Sigmoid colon (tissue), 7 donors: ENCODE measurements around the gene PCDHGB2. TPM values are rescaled to one million over a fixed set of nuclear protein-coding genes. Genes with fewer than 3 reads are reported as not detected.

Source experiments
- DNase-seq: peaks from one replicate; pipeline ENCODE4 v3.0.0-alpha.2; 2019
- H3K27ac ChIP-seq, 4 donors: fragments of 200-600 bp; sonication (generic); one replicate each; pipeline ENCODE4 v1.5.1; 2016 to 2019; ENCODE audit warnings: mild to moderate bottlenecking in 1 of 4
- H3K27me3 ChIP-seq, 3 donors: fragments of 200-600 bp; sonication (generic); one replicate each; pipeline ENCODE4 v1.5.1; 2019; ENCODE audit warnings: mild to moderate bottlenecking in 1 of 3
- H3K36me3 ChIP-seq, 4 donors: fragments of 200-600 bp; sonication (generic); one replicate each; pipeline ENCODE4 v1.5.1; 2016 to 2019
- H3K4me1 ChIP-seq, 4 donors: fragments of 200-600 bp; sonication (generic); one replicate each; pipeline ENCODE4 v1.5.1; 2017 to 2019
- H3K4me3 ChIP-seq, 4 donors: fragments of 200-600 bp; sonication (generic); one replicate each; pipeline ENCODE4 v1.5.1; 2017 to 2019; ENCODE audit warnings: mild to moderate bottlenecking in 2 of 4, moderate library complexity in 1 of 4
- H3K9me3 ChIP-seq, 4 donors: fragments of 200-600 bp in 3 of 4; sonication (generic) in 3 of 4; one replicate each; pipeline versions ENCODE4 v1.5.1 to v1.6.1; 2013 to 2019
- EP300 ChIP-seq, 4 donors: sonication (generic); formaldehyde crosslinking; IDR thresholded peaks; one replicate each; pipeline ENCODE4 v1.6.1; 2017; ENCODE audit warnings: antibody characterized with exemption in 4 of 4
- POLR2A ChIP-seq, 2 donors: fragments of 450-650 bp; IDR thresholded peaks; one replicate each; pipeline ENCODE4 v1.6.1; 2016; ENCODE audit warnings: antibody characterized with exemption in 2 of 2, mild to moderate bottlenecking in 2 of 2, moderate library complexity in 2 of 2
- POLR2AphosphoS5 ChIP-seq, 4 donors: sonication (generic); formaldehyde crosslinking; IDR thresholded peaks; one replicate each; pipeline ENCODE4 v1.6.1; 2017; ENCODE audit warnings: antibody characterized with exemption in 4 of 4
- WGBS, 2 donors: extraction: QIAGEN DNeasy Blood & Tissue Kit; methylation state at CpG; one replicate each; pipeline ENCODE4 v1.1.7; 2013; 5-methylcytosine and 5-hydroxymethylcytosine counted together
- intact Hi-C: fragments of 100-400 bp; cut with DNase I; formaldehyde crosslinking; loops from one replicate; pipeline ENCODE4 v1.15.1; 2023
- polyA plus RNA-seq, 3 donors: library from polyadenylated mRNA; stranded (reverse); fragments of 200-250 nt; gene quantifications; one replicate each; pipeline ENCODE4 v1.2.3, GENCODE V29; 2013
- total RNA-seq, 4 donors: library from RNA; depleted of rRNA; stranded (reverse); fragments of >200 nt; gene quantifications; one replicate each; pipeline ENCODE4 v1.1.0, GENCODE V29; 2016
- TF ChIP-seq, protein P1 (sequence below), 4 experiments: fragments of 450-650 bp in 3 of 4; fragments of 200-600 bp in 1 of 4; IDR thresholded peaks; one replicate each; pipeline ENCODE4 v1.5.1; 2016 to 2019; ENCODE audit warnings: antibody characterized with exemption in 4 of 4, mild to moderate bottlenecking in 3 of 4, moderate library complexity in 2 of 4
- donor health status: healthy with polysubstance abuse.
- donor health status: Bipolar disorder and iron deficiency.
- donor health status: healthy.

Gene PCDHGB2
- total and polyA plus RNA-seq, 7 donors: 0.51 to 12.9 (median 4.4) TPM; not detected in 2

DNA sequence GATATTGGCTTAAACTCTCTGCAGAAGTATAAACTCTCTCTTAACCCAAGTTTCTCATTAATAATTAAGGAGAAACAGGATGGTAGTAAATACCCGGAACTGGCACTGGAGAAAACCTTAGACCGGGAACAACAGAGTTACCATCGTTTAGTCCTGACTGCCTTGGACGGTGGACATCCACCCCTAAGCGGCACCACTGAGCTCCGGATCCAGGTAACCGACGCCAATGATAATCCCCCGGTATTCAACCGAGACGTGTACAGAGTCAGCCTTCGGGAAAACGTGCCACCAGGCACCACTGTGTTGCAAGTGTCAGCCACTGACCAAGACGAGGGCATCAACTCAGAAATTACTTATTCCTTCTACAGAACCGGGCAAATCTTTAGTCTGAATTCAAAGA is 38.8 kb downstream of the PCDHGB2 start:
- no peaks in the 10 kb centered on the region for H3K4me1 ChIP-seq
- no peak overlapping the region for H3K4me3 ChIP-seq
- WGBS, 2 donors: 31 to 46% methylated on average over 15 of the region's 15 CpGs
- no peak for DNase-seq
- intact Hi-C loops: no loop called here
- H3K36me3 ChIP-seq: peaks cover 0 to 5% (median 0%) of the 10 kb centered on the region in 4 donors
- TF ChIP-seq POLR2AphosphoS5 (IDR thresholded peaks at IDR 0.05) (no peak), EP300 (IDR thresholded peaks at IDR 0.05) (no peak), POLR2A (IDR thresholded peaks at IDR 0.05) (no peak)
- TF ChIP-seq, protein P1, sequence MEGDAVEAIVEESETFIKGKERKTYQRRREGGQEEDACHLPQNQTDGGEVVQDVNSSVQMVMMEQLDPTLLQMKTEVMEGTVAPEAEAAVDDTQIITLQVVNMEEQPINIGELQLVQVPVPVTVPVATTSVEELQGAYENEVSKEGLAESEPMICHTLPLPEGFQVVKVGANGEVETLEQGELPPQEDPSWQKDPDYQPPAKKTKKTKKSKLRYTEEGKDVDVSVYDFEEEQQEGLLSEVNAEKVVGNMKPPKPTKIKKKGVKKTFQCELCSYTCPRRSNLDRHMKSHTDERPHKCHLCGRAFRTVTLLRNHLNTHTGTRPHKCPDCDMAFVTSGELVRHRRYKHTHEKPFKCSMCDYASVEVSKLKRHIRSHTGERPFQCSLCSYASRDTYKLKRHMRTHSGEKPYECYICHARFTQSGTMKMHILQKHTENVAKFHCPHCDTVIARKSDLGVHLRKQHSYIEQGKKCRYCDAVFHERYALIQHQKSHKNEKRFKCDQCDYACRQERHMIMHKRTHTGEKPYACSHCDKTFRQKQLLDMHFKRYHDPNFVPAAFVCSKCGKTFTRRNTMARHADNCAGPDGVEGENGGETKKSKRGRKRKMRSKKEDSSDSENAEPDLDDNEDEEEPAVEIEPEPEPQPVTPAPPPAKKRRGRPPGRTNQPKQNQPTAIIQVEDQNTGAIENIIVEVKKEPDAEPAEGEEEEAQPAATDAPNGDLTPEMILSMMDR (IDR thresholded peaks at IDR 0.05): no peak
- no peak overlapping the region for H3K27ac ChIP-seq
- H3K27me3 ChIP-seq: peaks cover 0 to 5% (median 0%) of the 10 kb centered on the region in 3 donors
- peaks cover 41 to 88% (median 71%) of the 10 kb centered on the region in 4 donors for H3K9me3 ChIP-seq

GRCh38 chr5:141399555-141400258 is 39.9 kb downstream of the PCDHGB2 start:
- intact Hi-C loops: no loop called here

DNA sequence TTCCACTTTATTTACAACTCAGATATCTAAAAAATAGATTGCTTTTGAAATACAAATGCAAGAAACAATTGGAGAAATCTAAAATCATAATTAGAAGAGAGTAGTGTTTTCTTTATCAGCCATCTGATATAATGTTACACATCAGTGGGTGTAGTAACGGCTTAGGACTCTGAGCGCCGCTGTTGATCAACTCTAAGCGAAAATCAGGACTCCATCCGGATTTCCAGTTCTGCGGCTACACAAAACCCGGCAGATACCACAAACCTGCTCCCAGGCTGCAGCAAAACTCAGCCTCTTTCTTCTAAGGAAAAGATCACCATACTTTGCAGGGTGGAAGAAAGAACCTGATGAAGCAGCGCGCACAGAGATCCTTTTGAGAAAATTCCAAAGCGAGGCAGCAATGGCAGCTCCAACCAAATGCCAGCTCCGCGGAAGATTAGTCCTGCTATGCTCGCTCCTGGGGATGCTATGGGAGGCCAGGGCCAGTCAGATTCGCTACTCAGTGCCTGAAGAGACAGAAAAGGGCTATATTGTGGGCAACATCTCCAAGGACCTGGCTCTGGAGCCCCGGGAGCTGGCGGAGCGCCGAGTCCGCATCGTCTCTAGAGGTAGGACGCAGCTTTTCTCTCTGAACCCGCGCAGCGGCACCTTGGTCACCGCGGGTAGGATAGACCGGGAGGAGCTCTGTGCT is 42.9 kb downstream of the PCDHGB2 start, which contains the start of gene PCDHGA9:
TSS of gene PCDHGA9 (plus strand) at position 226 of the 691 bp plus-strand sequence. CDS start at position 401, 175 bp downstream.
- Histone ChIP-seq H3K4me1 (no peaks in the 10 kb centered on the region), H3K27ac (no peak within 1 kb of the TSS), H3K9me3 (peaks cover 36 to 89% (median 79%) of the 10 kb centered on the region in 4 donors), H3K4me3 (peak within 1 kb of the TSS in 3 of 4 donors; percentile 19 to 23 (median 21)), H3K27me3 (no peaks in the 10 kb centered on the region), H3K36me3 (peaks cover 0 to 5% (median 0%) of the 10 kb centered on the region in 4 donors)
- intact Hi-C loops: no loop called here
- no peak for DNase-seq
- 20 to 51% methylated on average over 27 of the region's 27 CpGs for WGBS, 2 donors
- TF ChIP-seq, protein P1 (IDR thresholded peaks at IDR 0.05): no peak
- no peak for TF ChIP-seq EP300 (IDR thresholded peaks at IDR 0.05)
- no peak for TF ChIP-seq POLR2AphosphoS5 (IDR thresholded peaks at IDR 0.05)
- TF ChIP-seq POLR2A (IDR thresholded peaks at IDR 0.05): no peak

More at GRCh38 chr5:141399555-141400258, 39.9 kb downstream of the PCDHGB2 start:
- Histone ChIP-seq H3K27ac (no peak overlapping the region), H3K4me1 (no peaks in the 10 kb centered on the region), H3K27me3 (no peaks in the 10 kb centered on the region), H3K4me3 (no peak overlapping the region), H3K36me3 (peaks cover 0 to 5% (median 0%) of the 10 kb centered on the region in 4 donors), H3K9me3 (peaks cover 41 to 88% (median 72%) of the 10 kb centered on the region in 4 donors)
- WGBS, 2 donors: 36 to 64% methylated on average over 61 of the region's 61 CpGs
- no peak for DNase-seq
- TF ChIP-seq EP300 (IDR thresholded peaks at IDR 0.05) (no peak), POLR2AphosphoS5 (IDR thresholded peaks at IDR 0.05) (no peak)

DNA sequence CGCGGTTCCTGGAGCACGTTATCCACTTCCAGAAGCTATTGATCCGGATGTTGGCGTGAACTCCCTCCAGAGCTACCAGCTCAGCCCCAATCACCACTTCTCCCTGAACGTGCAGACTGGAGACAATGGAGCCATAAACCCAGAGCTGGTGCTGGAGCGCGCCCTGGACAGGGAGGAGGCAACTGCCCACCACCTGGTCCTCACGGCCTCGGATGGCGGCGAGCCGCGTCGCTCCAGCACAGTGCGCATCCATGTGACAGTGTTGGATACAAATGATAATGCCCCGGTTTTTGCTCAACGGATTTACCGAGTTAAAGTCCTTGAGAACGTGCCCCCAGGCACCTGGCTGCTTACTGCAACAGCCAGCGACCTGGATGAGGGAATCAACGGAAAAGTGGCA is 43.6 kb downstream of the PCDHGB2 start:
- intact Hi-C loops: no loop called here
- no peak for DNase-seq

More for the DNA sequence above, 43.6 kb downstream of the PCDHGB2 start:
- Histone ChIP-seq H3K36me3 (peaks cover 0 to 5% (median 0%) of the 10 kb centered on the region in 4 donors), H3K9me3 (peaks cover 40 to 94% (median 83%) of the 10 kb centered on the region in 4 donors), H3K27ac (no peak overlapping the region), H3K27me3 (no peaks in the 10 kb centered on the region), H3K4me3 (peak overlapping the region in 1 of 4 donors; percentile 21), H3K4me1 (no peaks in the 10 kb centered on the region)
- TF ChIP-seq EP300 (IDR thresholded peaks at IDR 0.05) (no peak), POLR2AphosphoS5 (IDR thresholded peaks at IDR 0.05) (no peak), POLR2A (IDR thresholded peaks at IDR 0.05) (no peak)
- TF ChIP-seq, protein P1 (IDR thresholded peaks at IDR 0.05): no peak
- 35 to 57% methylated on average over 22 of the region's 22 CpGs for WGBS, 2 donors
